ENCODE data around the gene MUC13. TPM values are rescaled to one million over a fixed set of nuclear protein-coding genes. Genes with fewer than 3 reads are reported as not detected.

The MUC13 gene
- 1 to 10 TPM in 1 of 3 donors, not detected in 2; 3.9 TPM for total RNA-seq

DNA sequence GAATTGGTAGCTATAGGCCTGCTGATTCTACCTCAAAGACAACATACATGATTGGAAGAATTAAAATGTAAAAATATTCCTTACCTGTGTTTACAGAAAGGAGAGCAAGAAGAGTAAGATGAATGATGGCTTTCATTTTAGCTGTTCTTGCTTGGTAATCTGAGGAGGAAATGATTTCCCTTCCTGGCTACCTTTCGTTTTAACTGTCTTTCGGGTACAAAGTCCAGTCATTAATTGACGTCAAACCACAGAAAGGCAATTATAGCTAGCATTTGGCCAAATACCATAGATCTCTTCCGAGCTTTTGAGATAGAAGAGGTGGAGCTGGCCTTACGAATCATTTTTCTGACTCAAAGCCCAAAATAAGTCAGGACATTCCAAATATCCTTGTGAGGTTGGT is at the start of gene MUC13:
MUC13 (minus strand) TSS at position 175 of the 400 bp plus-strand sequence; CDS start at position 136, 39 bp downstream.
- no peak for TF ChIP-seq POLR2A (IDR thresholded peaks at IDR 0.05)
- TF ChIP-seq CTCF (IDR thresholded peaks at IDR 0.05), result no peak
- no peak for TF ChIP-seq POLR2AphosphoS5 (IDR thresholded peaks at IDR 0.05)
- intact Hi-C loops (cut with DNase I; ENCODE audit: low total_unique reads), result no loop called here
- H3K4me3 ChIP-seq, result no peak within 1 kb of the TSS

DNA sequence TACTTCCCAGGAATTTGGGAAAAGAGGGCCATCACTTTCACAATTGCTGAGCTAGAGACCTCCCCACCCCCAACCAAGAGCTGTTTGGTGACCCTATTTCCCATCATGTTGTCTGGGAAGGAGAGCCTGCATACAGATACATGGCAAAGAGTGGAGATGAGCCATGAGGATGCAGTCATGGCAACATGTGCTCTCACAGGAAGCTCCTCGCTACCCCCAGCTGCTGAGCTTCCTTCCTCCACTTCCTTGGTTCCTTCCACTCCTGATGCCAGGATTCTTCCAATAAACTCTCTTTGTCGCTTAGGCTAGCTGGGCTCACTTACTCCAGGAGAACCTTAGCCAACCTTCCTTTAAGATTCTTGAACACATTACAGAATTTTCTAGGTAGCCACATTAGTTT is 48.3 kb upstream of the MUC13 start:
- H3K27me3 ChIP-seq, result no peaks in the 10 kb centered on the region
- H3K27ac ChIP-seq, result no peak overlapping the region
- H3K9me3 ChIP-seq, result no peaks in the 10 kb centered on the region
- no peaks in the 10 kb centered on the region for H3K36me3 ChIP-seq
- no peaks in the 10 kb centered on the region for H3K4me1 ChIP-seq
- no peak overlapping the region for H3K4me3 ChIP-seq
- TF ChIP-seq CTCF (IDR thresholded peaks at IDR 0.05) (no peak), POLR2AphosphoS5 (IDR thresholded peaks at IDR 0.05) (no peak), POLR2A (IDR thresholded peaks at IDR 0.05) (no peak)
- intact Hi-C loops (cut with DNase I; ENCODE audit: low total_unique reads), result no loop called here
- no peak for DNase-seq (ENCODE audit: low spot score in 2 of 2)

More for the DNA sequence above, at the start of gene MUC13:
- Histone ChIP-seq H3K27me3 (no peaks in the 10 kb centered on the region), H3K36me3 (no peaks in the 10 kb centered on the region), H3K4me1 (no peaks in the 10 kb centered on the region), H3K9me3 (no peaks in the 10 kb centered on the region), H3K27ac (no peak within 1 kb of the TSS)
- no peak for DNase-seq (ENCODE audit: low spot score in 2 of 2)

DNA sequence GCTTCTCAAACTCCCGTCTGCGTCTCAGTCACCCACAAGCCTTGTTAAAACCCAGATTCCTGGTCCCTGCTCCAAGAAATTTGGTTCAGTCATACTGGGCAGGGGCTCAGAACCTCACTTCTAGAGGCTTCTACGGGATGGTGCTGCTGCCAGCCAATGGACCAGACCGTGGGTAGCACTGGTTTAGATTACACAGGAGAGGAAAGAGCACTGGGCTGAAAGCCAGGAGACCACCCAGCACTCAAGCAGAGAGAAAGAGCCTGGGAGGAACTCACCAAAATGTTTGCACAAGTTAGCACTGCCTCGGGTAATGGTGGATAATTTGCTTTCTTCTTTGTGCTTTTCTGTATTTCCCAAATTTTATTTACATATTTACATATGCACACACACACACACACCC is 46.9 kb upstream of the MUC13 start:
- DNase-seq (ENCODE audit: low spot score in 2 of 2), result no peak
- H3K4me1 ChIP-seq, result no peaks in the 10 kb centered on the region

GRCh38 chr3:124978627-124979026 is 44.1 kb upstream of the MUC13 start:
- TF ChIP-seq CTCF (IDR thresholded peaks at IDR 0.05), result no peak
- TF ChIP-seq POLR2A (IDR thresholded peaks at IDR 0.05), result no peak
- TF ChIP-seq POLR2AphosphoS5 (IDR thresholded peaks at IDR 0.05), result no peak
- no peak overlapping the region for H3K4me3 ChIP-seq
- H3K27ac ChIP-seq, result no peak overlapping the region
- H3K36me3 ChIP-seq, result no peaks in the 10 kb centered on the region
- DNase-seq (ENCODE audit: low spot score in 2 of 2), result no peak
- intact Hi-C loops (cut with DNase I; ENCODE audit: low total_unique reads), result no loop called here
- no peaks in the 10 kb centered on the region for H3K27me3 ChIP-seq
- no peaks in the 10 kb centered on the region for H3K4me1 ChIP-seq
- no peaks in the 10 kb centered on the region for H3K9me3 ChIP-seq

More for the DNA sequence above, 46.9 kb upstream of the MUC13 start:
- TF ChIP-seq POLR2A (IDR thresholded peaks at IDR 0.05) (no peak), POLR2AphosphoS5 (IDR thresholded peaks at IDR 0.05) (no peak), CTCF (IDR thresholded peaks at IDR 0.05) (no peak)
- Histone ChIP-seq H3K27me3 (no peaks in the 10 kb centered on the region), H3K9me3 (no peaks in the 10 kb centered on the region), H3K27ac (no peak overlapping the region), H3K36me3 (no peaks in the 10 kb centered on the region), H3K4me3 (no peak overlapping the region)
- intact Hi-C loops (cut with DNase I; ENCODE audit: low total_unique reads), result no loop called here

DNA sequence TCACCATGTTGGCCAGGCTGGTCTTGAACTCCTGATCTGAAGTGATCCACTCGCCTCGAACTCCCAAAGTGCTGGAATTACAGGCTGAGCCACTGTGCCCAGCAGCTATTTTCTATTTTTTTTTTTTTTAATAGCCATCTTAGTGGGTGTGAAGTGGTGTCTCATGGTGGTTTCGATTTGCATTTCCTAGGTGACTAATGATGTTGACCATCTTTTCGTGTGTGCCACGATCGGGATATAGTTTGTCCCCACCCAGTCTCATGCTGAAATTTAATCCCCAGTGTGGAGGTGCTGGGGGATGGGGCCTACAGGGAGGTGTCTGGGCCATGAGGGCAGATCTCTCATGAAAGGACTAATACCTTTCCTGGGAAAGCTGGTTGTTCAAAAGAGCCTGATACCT is 41.8 kb upstream of the MUC13 start:
- H3K36me3 ChIP-seq, result no peaks in the 10 kb centered on the region
- intact Hi-C loops (cut with DNase I; ENCODE audit: low total_unique reads), result no loop called here

More for the DNA sequence above, 41.8 kb upstream of the MUC13 start:
- H3K4me3 ChIP-seq, result no peak overlapping the region
- H3K27ac ChIP-seq, result no peak overlapping the region
- no peaks in the 10 kb centered on the region for H3K9me3 ChIP-seq
- no peak for DNase-seq (ENCODE audit: low spot score in 2 of 2)
- H3K27me3 ChIP-seq, result no peaks in the 10 kb centered on the region
- no peak for TF ChIP-seq POLR2AphosphoS5 (IDR thresholded peaks at IDR 0.05)
- TF ChIP-seq POLR2A (IDR thresholded peaks at IDR 0.05), result no peak
- TF ChIP-seq CTCF (IDR thresholded peaks at IDR 0.05), result no peak
- H3K4me1 ChIP-seq, result no peaks in the 10 kb centered on the region

Data from breast epithelium (tissue), 4 donors.